Testis (tissue), 2 donors: ENCODE results near the gene KDM2A.

Experiments
- POLR2A ChIP-seq: fragments of 450-650 bp; IDR thresholded peaks from one replicate; pipeline ENCODE4 v1.6.1; 2017; ENCODE audit warnings: antibody characterized with exemption, mild to moderate bottlenecking, moderate library complexity
- TF ChIP-seq, protein P1 (sequence below), 3 experiments: fragments of 450-650 bp in 2 of 3; fragments of 200-600 bp in 1 of 3; sonication (generic) in 1 of 3; IDR thresholded peaks; one replicate each; pipeline ENCODE4 v1.5.1; 2016 to 2019; ENCODE audit warnings: antibody characterized with exemption in 3 of 3, mild to moderate bottlenecking in 2 of 3, moderate library complexity in 1 of 3

DNA sequence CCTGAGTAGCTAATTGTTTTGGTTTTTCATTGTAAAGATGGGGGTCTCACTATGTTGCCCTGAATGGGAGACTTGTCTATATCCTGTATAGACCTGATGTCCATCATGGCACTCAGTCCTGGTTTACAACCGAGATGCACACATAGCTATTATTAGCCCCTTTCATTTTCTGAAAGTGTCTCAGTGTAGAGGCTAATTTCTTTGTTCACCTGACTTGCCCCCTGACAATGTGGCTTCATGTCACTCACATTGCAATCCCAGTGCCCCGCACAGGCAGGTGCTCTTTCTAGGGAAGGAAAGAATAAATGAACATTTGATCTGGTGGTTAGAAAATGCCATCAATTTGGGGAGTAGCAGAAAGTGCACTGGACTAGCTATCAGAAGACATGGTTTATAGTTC, 13.1 kb upstream of the KDM2A start:
- TF ChIP-seq, protein P1, sequence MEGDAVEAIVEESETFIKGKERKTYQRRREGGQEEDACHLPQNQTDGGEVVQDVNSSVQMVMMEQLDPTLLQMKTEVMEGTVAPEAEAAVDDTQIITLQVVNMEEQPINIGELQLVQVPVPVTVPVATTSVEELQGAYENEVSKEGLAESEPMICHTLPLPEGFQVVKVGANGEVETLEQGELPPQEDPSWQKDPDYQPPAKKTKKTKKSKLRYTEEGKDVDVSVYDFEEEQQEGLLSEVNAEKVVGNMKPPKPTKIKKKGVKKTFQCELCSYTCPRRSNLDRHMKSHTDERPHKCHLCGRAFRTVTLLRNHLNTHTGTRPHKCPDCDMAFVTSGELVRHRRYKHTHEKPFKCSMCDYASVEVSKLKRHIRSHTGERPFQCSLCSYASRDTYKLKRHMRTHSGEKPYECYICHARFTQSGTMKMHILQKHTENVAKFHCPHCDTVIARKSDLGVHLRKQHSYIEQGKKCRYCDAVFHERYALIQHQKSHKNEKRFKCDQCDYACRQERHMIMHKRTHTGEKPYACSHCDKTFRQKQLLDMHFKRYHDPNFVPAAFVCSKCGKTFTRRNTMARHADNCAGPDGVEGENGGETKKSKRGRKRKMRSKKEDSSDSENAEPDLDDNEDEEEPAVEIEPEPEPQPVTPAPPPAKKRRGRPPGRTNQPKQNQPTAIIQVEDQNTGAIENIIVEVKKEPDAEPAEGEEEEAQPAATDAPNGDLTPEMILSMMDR (IDR thresholded peaks at IDR 0.05), result no peak
- no peak for TF ChIP-seq POLR2A
